ENCODE measurements around the gene MANBA. TPM values are rescaled to one million over a fixed set of nuclear protein-coding genes. Genes with fewer than 3 reads are reported as not detected.

MANBA gene
- total RNA-seq, 4 donors from 2014 or later: 11.9 to 20.8 (median 14.3) TPM

GRCh38 chr4:102787096-102787881, 26.5 kb upstream of the MANBA start:
- no peak overlapping the region for H3K4me3 ChIP-seq (ENCODE audit: low read depth, poor library complexity, severe bottlenecking)
- DNase-seq (ENCODE audit: low spot score in 2 of 2): no peak
- intact Hi-C loops (cut with DNase I; ENCODE audit: low total_unique reads): no loop called here
- WGBS, 2 donors: 96 to 97% methylated on average over 7 of the region's 7 CpGs
- TF ChIP-seq POLR2A (IDR thresholded peaks at IDR 0.05): no peak
- no peak for TF ChIP-seq CTCF (IDR thresholded peaks at IDR 0.05)

DNA sequence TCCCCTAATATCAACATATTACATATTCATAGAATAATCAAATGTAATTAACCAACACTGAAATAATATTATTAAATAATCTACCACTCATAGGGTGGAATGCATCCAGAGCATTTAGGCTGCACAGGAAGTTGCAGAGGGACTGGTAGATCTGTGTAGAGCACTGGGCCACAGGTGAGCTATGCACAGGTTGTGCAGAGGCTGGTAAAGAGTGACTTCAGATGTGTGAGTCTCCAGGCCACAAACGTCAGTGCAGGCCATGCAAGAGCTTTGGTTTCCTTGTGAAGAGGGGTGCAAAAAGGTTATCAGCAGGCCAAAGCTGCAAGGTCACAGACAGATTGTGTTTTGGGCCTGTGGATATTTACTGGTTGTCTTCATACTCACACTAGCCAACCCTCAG, 25.5 kb upstream of the MANBA start:
- 56 to 80% methylated on average over 1 of the region's 1 CpG for WGBS, 2 donors
- intact Hi-C loops (cut with DNase I; ENCODE audit: low total_unique reads): no loop called here
- TF ChIP-seq POLR2A (IDR thresholded peaks at IDR 0.05) (no peak), CTCF (IDR thresholded peaks at IDR 0.05) (no peak)
- DNase-seq (ENCODE audit: low spot score in 2 of 2): no peak
- H3K4me3 ChIP-seq (ENCODE audit: low read depth, poor library complexity, severe bottlenecking): no peak overlapping the region

DNA sequence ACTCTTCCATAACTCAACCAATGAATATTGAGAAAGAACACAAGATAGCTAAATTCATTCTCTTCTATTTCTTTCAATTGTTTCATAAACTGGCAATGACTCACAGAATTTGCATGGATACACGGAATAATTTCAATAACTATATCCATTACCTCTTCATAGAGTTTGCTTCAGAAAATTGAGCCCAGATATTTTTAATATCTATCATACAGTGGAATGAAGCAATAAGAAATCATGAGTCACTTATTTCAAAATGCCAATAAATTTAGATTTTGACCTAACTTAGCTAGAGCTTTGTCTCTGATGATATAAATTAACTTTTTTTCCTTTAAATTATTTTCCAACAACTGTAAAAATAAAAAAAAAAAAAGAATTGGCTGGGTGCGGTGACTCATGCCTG, 22.2 kb upstream of the MANBA start:
- DNase-seq (ENCODE audit: low spot score in 2 of 2): no peak
- TF ChIP-seq CTCF (IDR thresholded peaks at IDR 0.05) (no peak), POLR2A (IDR thresholded peaks at IDR 0.05) (no peak)
- WGBS, 2 donors: 71 to 72% methylated on average over 2 of the region's 2 CpGs
- intact Hi-C loops (cut with DNase I; ENCODE audit: low total_unique reads): no loop called here
- H3K4me3 ChIP-seq (ENCODE audit: low read depth, poor library complexity, severe bottlenecking): no peak overlapping the region

DNA sequence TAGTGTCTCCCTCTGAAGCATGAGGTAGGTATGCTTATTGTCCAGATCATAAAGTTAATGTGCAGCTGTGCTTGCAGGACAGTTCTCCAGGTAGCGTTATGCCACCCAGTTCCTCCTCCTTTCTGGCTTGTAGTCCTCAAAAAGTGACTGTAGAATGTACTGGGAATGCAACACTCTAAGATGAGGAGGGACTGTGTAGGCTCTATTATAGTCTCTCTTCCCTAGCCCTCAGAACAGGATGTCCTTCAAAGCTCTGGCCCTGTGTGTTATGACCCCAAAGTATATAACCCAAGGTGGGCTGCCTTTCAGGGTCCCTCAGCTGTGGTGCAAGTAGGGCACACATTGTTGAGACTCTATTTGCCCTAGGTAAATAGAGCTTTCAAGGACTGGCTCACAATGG, 20.8 kb upstream of the MANBA start:
- no peak for DNase-seq (ENCODE audit: low spot score in 2 of 2)
- TF ChIP-seq CTCF (IDR thresholded peaks at IDR 0.05): no peak
- TF ChIP-seq POLR2A (IDR thresholded peaks at IDR 0.05): no peak
- H3K4me3 ChIP-seq (ENCODE audit: low read depth, poor library complexity, severe bottlenecking): no peak overlapping the region
- 80 to 81% methylated on average over 1 of the region's 1 CpG for WGBS, 2 donors
- intact Hi-C loops (cut with DNase I; ENCODE audit: low total_unique reads): no loop called here

DNA sequence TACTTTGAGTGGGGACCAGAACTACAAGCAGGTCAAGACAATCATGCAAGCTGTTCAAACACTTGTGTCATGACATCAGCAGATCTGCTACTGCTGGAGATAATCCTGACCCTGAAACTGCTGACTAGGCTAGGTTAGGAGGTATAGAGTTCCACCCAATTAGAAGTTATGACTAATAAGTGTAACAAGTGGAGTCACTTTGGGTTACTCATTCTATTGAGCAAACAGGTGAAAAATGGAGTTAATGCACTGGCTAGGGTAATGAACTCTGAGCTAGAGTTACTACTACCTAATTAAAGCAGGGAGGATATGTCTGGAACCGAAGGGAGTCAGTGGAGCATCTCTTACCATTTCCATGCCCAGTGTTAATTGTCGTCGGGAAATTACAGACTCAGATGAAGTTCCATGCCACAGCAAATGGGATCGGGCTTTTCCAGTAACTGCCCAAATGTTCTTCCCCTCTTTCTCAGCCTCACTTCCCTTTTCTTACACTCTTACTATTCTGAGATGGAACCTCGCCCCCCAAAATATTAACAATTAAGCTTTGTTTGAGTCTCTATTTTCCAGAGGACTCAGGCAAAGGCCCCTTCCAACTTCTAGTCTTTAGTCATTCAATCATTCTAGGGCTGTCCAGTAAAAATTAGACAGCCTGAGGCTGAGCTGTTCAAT, 19.8 kb upstream of the MANBA start:
- no peak for TF ChIP-seq POLR2A (IDR thresholded peaks at IDR 0.05)
- no peak for TF ChIP-seq CTCF (IDR thresholded peaks at IDR 0.05)
- WGBS, 2 donors: 79 to 83% methylated on average over 5 of the region's 5 CpGs
- intact Hi-C loops (cut with DNase I; ENCODE audit: low total_unique reads): no loop called here
- DNase-seq (ENCODE audit: low spot score in 2 of 2): no peak
- no peak overlapping the region for H3K4me3 ChIP-seq (ENCODE audit: low read depth, poor library complexity, severe bottlenecking)
